Inflammatory macrophage treated with lipopolysaccharide for 1 hour (primary cell): ENCODE data around the gene TRPV5.

Source experiments
- DNase-seq, 2 donors: peaks; one replicate each; pipeline ENCODE4 v3.0.0-alpha.2; 2020 to 2022

TRPV5 gene

GRCh38 chr7:142884286-142884640 lies 49.3 kb downstream of the TRPV5 start:
- peak; percentile 48 to 63 for DNase-seq

GRCh38 chr7:142883571-142884285 lies 49.8 kb downstream of the TRPV5 start:
- DNase-seq = no peak

- no peak for DNase-seq
These were observed 50.4 kb downstream of the TRPV5 start for GRCh38 chr7:142883145-142883544.

- no peak for DNase-seq
These were observed 51.2 kb downstream of the TRPV5 start for GRCh38 chr7:142882338-142882678.

GRCh38 chr7:142881586-142882337 lies 51.8 kb downstream of the TRPV5 start:
- no peak for DNase-seq

GRCh38 chr7:142880876-142881505 lies 52.6 kb downstream of the TRPV5 start:
- peak in 1 of 2 donors; percentile 74 for DNase-seq

GRCh38 chr7:142879060-142879459 lies 54.5 kb downstream of the TRPV5 start:
- no peak for DNase-seq

GRCh38 chr7:142878315-142878714 lies 55.2 kb downstream of the TRPV5 start:
- DNase-seq = no peak

GRCh38 chr7:142876991-142877910 lies 56.3 kb downstream of the TRPV5 start:
- DNase-seq = no peak

GRCh38 chr7:142876236-142876960 lies 57.1 kb downstream of the TRPV5 start:
- DNase-seq = no peak

- DNase-seq = no peak
These were observed 58.1 kb downstream of the TRPV5 start for GRCh38 chr7:142875456-142875855.

GRCh38 chr7:142874837-142875236 lies 58.7 kb downstream of the TRPV5 start:
- no peak for DNase-seq

- DNase-seq = no peak
These were observed 59.1 kb downstream of the TRPV5 start for GRCh38 chr7:142874409-142874808.

GRCh38 chr7:142873871-142874270 lies 59.7 kb downstream of the TRPV5 start:
- DNase-seq = no peak

- DNase-seq = peak in 1 of 2 donors; percentile 24
These were observed 60.2 kb downstream of the TRPV5 start for GRCh38 chr7:142873281-142873784.

- DNase-seq = no peak
These were observed 61.4 kb downstream of the TRPV5 start for GRCh38 chr7:142872106-142872675.

GRCh38 chr7:142871260-142872105 lies 62.1 kb downstream of the TRPV5 start:
- DNase-seq = no peak

- no peak for DNase-seq
These were observed 62.8 kb downstream of the TRPV5 start for GRCh38 chr7:142870566-142871259.

GRCh38 chr7:142870147-142870559 lies 63.4 kb downstream of the TRPV5 start:
- DNase-seq = no peak

- no peak for DNase-seq
These were observed 64.1 kb downstream of the TRPV5 start for GRCh38 chr7:142869434-142869833.
